Lung microvascular endothelial cell (primary cell): ENCODE measurements around the gene FLOT2. TPM values are rescaled to one million over a fixed set of nuclear protein-coding genes. Genes with fewer than 3 reads are reported as not detected.
"Not testable (repeated sequence)": the region's sequence is repeated elsewhere in the genome, so short reads cannot be mapped to it uniquely, and the experiment has no call there.

Source experiments
- DNase-seq, 2 donors: peaks; one replicate each; pipeline versions ENCODE4 v3.0.0 to v3.0.0-alpha.2; 2010; ENCODE audit warnings: low read depth in 2 of 2
- total RNA-seq: library from RNA; depleted of rRNA; stranded (reverse); fragments of >200 nt; gene quantifications from 2 replicates; pipeline ENCODE4 v1.2.1, GENCODE V29; 2014

FLOT2 gene
- total RNA-seq, 1 donor from 2014 or later: 93.7 TPM

DNA sequence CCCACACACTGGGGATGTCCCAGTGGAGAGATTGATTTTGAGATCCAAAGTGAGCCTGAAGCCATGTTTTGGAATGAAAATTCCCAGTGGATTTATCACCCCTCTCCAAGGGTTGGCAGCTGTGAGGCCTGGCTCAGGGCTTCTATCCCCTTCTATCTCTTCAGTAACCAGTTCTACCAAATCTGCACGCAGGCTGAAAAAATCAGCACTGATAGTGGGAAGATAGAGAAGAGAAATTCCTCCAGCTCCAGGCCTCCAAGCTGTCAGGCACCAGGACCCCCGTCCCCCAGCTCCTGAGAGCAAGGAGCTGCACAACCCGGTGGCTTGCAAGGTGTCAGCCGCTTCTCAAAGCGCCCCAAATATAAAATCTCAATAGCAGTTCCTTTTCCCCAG lies 1.0 kb downstream of the FLOT2 start:
- DNase-seq: no peak

DNA sequence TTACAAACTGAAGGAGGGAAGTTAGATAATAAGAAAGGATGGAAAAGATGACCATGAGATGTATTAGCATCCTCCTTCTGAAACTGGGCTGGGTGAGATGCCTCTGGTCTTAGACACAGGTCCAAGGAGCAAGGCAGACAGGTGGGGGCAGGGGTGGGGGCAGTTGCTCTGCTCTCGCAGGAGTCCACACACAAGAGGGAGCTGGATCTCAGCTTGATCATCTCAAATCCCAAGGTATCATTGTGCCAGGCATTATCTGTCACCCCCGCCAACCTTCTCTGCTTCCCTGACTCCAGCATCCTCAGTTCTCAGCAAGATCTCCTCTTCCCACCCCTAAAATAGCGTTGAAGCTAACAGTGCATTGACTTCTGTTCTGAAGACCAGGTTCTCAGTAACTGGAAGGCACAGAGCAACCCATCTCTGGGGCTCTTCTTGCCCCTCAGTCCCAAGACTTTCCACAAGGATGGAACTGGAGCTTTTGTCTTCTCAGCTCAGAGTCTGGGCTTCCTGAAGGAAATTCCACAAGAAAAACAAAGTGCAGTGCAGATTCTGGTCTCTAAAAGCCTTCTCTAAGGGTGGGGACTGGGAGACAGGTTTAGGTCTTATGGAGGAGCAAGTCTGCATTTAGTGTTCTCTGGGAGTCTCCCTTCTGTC lies 1.6 kb downstream of the FLOT2 start:
- DNase-seq: no peak

DNA sequence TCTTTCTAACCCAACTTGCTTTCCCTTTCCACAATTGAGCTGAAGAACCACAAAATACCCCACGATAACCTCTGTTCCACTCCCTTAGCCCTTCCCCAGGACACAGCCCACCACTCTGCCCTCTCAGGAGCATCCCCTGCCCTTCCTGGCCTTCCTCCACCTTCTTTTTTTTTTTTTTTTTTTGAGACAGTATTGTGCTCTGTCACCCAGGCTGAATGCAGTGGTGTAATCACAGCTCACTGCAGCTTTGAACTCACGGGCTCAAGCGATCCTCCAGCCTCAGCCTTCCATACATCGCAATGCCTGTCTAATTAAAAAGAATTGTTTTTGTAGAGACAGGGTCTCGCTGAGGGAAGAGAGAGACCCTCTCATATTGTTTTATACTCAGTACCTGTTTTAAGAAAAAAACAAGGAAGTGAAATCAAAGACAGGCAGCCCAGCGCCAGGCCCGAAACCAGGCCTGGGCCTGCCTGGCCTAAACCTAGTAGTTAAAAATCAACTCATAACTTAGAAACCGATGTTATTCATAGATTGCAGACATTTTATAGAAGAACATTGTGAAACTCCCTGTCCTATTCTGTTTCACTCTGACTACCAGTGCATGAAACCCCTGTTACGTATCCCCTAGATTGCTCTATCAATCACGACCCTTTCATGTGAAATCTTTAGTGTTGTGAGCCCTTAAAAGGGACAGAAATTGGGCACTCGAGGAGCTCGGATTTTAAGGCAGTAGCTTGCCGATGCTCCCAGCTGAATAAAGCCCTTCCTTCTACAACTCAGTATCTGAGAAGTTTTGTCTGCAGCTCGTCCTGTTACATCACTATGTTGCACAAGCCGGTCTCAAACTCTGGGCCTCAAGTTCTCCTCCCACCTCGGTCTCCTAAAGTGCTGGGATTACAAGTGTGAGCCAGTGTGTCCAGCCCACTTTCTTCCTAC lies 4.0 kb downstream of the FLOT2 start:
- peak in 1 of 2 donors; percentile 44 for DNase-seq

DNA sequence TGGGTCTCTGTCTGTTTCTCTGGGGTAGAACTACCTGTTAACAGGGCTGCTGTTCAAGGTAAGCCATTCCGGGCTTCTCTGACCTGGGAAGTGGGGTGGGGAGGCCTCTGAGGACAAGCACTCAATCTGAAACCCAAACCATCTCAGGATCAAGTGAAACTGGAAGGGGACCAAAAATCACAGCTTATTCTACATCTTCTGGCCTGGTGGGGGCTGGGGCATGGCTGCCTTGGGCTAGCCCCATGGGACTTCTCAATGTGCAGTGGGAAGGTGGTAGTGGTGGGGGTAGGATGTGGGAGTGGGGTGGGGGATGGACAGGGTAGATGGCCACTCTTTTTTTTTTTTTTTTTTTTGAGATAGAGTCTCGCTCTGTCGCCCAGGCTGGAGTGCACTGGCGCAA lies 5.5 kb downstream of the FLOT2 start:
- no peak for DNase-seq

DNA sequence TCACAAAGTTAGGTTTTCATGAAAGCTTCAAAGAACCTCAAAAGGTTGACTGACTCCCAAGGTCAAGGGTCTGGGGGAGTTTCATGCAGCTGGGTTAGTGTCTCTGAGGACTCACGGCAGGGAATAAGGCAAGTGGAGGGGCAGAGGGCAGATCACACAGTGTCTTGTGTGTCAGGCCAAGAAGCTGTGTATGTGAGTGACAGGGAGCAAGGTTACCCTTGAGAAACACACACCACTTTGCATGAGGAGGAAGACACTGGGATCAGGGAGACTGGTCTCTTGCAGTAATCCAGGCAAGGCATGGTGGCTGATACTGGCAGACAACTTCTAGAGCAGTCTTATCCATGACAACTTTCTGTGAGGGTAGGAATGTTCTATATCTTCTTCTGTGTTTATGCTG lies 6.3 kb downstream of the FLOT2 start:
- no peak for DNase-seq

DNA sequence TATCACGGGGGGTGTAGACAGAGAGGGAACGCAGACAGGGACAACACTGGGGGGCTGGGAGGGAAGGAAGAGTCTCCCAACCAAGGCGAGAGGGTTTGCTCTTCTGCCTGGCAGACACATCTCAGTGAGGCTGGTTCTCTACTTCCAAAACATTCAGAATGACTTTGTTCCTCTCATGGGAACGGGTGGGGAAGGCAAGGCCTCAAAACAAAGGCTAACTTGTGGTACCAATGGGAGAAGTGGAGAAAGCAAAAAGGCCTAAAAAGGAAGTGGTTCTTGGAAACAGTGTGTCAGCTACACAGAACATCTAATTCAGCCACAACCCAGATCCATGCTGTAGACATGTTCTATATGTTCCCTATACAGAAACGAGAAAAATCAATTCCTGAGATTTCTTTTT lies 7.5 kb downstream of the FLOT2 start:
- DNase-seq: peak in 1 of 2 donors; percentile 48

DNA sequence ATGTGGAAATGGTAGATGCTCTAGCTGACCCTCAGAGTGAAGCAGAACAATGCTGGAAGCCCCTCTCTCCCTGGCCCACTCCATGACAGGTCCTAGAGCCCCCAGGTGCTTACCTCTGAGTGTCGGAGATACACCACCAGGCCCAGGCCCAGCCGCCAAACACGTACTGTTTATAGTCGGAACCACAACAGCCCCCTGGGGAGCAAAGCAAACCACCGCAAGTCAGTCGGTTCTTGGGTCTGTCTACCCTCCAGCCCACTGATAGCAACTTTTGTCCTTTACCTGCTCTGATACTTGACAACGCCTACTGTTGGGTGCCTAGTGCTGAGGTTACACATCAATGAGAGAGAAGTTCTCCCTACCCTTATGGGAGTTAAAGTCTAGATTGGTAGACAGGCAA lies 8.7 kb downstream of the FLOT2 start:
- DNase-seq: no peak

DNA sequence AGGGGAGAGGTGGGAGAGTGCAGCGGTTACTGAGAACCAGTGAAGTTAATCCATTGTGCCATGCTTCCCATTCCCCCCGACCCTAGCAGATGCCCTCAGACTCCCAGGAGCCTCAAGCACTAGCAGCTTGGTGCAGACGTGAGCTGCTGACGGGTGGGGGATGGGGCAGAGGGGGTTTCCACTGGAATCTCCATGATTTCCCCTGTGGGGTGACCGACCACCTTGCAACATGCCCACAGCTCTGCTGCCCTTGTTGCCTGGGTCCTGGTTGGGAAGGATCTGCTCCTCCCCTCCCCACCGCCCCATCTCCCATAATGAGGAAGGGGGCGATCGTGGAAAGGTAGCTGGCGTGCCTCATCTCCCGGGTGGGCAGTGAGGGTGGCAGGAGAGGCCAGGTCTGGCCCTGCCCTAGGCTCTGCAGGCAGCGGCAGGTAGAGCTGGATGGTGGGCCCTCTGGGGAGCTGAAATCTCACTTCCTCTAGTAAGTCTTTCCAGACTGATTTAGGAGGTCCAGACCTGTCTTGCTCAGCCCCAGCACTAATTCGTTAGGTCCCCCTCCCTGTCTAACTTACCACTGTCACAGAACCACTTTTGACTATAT lies 9.6 kb downstream of the FLOT2 start:
- DNase-seq: no peak

DNA sequence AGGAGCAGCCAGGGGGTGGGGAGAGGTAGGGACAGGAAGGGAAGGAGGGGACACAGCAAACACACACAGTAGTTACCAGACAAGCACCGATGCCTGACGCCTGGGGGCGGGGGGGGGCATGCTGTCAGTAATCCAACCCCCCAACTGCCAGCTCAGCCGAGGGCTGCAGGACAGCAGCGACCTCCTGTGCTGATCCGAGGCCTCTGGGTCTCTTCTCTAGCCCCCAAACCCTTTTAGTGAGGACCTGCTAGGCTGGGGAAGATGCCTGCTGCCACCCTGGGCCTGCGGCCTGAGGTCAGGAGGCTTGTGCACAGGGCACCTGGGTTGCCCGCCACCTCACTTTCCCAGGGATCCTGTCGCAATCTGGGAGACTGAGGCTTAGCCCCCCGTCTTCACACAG lies 11.6 kb downstream of the FLOT2 start:
- DNase-seq: no peak

DNA sequence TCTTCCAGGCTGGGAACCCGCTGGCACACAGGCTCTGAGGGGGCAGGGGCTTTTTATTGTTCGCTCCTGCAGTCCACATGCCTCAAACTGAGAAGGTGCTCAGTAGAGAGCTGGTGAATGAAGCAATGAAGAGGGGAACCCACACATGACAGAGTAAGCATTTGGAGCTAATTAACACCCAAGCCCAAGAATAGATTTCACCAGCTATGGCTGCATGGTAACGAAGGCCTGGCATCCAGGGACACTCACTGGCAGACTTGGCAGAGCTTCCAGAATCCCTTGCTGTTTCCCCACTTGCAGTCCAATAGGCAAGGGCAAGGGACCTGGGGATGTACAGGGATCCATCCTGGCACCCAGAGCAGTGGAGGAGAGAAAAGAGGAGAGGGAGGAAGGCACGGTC lies 12.2 kb downstream of the FLOT2 start:
- DNase-seq: no peak

DNA sequence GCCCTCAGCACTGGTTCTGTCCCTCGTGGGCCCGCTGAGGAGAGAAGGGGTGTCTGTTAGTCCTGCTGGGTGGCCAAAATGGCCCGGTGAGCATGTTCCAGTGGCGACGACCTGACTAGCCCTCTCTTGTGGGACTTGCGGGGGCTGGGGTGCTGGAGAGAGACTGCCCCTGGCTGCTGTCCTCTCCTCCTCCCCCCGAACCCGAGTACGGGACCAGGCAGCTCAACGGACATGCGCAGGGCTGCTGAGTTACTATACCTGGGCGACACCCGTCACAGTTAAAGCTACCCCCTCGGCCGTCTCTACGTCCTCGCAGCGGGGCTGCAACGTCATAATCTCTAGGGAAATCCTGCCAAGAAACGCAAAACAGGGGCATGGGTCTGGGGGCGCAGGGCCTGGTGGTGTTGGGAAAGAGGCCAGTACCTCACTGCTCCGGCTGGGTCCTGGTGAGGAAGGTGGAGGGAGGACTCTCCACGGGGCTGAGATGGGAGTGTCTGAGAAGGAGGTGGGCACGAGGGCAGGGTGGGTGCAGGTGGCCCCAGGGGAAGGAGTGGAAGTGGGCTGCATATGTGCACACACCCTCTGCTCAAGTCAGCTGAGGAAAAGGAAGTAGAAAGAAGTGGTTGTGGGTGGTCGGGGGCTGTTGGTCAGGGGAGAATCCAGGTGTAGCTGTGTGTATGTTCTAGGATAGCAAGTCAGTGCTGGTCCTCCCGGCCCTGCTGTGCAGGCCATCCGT lies 13.4 kb downstream of the FLOT2 start:
- no peak for DNase-seq

DNA sequence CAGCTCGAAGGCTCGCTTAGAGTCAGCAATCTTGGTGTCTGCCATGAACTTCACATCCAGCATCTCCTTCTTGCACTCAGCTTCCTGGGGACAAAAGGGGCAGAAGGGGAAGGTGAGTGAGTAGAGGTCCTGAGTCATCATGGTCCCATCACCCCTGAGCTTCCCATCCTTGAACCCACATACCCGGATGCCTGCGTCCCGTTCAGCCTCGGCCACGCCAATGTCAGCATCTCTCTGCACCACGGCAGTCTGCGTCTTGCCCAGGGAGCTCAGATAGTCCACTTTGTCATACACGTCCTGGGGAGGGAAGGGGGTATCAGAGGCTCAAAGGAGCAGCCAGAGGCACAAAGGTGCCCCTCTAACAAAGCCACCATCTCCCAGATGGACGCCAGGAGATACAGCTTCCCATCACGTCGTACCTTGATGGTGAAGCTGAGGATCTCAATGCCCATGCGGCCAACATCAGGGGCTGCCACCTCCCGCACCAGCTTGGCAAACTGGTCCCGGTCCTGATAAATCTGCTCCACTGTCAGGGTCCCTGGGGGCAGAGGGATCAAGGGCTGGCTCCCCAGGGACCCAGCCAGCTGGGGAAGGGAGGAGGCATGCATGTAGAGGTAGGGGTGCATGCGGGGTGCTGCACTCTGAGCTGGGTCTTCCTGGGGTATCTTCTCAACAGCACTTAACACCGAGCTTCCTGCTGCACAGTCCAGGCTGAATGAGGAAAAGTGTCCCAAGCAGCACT lies 15.2 kb downstream of the FLOT2 start:
- no peak for DNase-seq

DNA sequence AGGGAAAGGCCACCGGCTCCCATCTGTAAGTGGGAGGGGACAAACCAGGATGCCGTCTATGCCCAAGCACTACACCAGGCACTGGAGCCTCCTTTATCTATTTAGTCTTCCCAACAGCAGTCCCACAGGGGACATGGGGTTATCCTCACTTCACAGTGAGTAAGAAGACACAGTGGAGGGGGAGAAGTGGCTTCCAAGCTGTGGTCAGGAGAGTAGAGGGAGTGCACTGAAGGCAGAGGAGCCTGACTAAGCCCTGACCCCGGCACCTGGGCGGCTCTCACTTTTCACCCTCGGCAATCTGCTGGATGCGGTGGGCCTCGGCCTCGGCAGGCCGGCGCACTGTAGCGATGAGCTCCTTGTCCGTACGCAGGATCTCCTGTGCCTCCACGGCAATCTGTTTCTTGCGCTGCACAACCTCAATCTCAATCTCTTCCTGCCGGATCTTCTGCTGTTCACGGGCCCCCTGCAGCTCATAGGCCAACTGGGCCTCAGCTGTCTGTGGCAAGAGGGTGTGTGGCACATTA lies 15.9 kb downstream of the FLOT2 start:
- DNase-seq: no peak

DNA sequence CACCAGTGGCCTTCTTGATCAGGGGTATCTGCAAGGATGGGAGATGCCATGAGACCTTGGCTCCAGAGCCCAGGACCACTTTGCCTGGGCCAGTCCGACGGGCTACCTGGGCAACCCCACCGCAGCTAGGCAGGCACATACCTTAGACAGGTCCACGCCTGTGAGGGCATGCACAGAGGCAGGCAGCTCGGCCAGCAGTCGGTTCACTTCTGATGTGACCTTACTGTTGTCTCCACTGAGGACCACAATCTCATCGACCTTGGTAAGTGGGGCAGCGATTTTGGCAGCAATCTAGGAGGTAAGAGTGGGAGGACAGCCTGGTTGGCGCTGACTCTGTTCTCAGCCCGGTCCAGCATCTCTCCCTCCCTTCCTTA lies 17.0 kb downstream of the FLOT2 start:
- no peak for DNase-seq

DNA sequence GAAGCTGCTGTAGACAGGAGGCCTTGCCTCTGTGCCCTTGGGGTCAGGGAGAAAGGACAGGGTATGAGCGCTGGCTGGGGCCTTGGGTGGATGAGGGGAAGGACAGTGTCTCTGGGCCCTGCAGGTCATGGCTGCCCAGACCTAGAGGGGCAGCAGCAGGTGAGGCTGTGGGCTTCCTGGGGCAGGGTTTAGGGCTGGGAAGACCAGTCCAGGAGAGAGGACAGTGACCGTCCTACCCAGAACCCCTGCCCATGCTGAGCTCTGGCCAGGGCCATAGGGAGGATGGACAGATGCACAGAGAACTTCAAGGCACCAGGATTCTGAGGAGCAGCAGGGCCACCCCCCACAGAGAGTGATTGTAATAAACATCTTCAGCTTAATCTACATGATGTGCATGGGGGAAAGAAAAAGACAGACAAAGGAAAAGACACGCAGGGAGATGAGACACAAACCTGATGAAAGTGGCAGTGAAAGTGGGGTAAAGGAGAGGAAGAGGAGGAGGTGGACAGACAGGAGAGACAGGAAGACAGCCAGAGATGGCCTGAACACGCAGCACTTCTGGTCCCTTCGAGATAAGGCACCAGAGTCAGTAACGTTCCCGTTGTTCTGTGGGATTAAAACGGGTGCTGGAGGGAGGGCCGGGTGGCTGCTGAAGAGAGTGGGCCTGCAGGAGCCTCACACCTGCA lies 17.5 kb downstream of the FLOT2 start:
- DNase-seq: no peak

DNA sequence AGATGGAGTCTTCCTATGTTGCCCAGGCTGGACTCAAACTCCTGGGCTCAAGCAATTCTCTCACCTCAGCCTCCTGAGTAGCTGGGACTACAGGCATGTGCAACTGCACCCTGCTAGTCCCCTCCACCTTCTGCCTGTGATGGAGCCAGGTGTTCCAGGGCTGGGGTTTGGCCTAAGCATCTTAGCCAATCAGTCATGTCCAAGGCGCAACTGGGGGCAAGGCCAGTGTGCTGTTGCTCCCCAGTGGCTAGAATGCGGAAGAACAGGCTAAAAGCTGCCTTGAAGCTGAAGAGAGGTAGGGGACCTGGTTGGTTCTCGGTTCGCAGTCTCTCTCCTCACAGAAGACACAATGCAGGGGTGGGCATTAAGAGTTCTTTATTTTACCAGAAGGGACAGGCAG lies 18.6 kb downstream of the FLOT2 start:
- peak; percentile 39 to 46 for DNase-seq

DNA sequence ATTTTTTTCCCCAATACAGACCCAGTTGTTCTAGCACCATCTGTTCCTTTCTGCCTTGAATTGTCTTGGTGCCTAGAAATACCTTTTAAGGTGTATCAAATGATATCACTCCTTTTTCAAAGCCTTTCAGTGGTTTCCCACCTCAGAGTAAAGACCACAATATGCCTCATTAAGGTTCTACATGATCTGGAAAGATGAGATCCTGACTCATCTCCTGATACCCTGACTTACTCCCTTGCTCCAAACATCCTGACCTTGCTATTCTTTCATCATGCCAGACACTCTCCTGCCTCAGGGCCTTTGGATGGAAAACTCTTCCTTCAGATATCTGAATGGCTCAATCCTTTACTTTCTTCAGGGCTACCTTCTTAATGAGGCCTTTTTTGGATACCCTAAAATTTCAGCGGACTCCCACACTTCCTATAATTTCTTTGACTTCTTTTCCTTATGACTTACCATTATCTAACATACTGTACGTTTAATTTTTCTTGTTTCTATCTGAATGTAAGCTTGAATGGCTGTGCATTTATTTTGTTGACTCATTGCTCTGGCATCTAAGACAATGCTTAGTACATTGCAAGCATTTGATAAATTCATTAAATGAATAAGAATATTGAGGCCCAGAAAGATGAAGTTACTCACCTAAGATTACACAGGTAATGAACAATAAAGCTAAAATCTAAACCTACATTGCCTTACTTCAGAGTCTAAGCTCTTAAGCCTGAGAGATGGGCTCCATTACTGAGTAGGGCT lies 19.2 kb downstream of the FLOT2 start:
- no peak for DNase-seq

DNA sequence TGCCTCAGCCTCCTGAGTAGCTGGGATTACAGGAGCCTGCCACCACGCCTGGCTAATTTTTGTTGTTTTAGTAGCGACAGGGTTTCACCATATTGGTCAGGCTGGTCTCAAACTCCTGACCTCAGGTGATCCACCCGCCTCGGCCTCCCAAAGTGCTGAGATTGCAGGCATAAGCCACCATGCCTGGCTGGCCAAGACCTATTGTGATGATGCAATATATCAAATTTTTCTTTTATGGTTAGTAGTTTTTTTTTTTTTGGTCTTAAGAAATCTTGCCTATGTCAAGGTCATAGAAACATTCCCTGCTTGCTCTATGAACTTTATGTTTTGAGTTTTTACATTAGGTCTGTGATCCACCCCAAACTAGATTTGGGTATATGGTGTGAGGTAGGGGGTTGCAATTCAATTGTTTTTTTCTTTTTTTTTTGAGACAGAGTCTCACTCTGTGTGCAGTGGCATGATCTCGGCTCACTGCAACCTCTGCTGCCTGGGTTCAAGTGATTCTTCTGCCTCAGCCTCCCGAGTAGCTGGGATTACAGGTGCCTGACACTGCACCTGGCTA lies 20.3 kb downstream of the FLOT2 start:
- not testable (repeated sequence) for DNase-seq

DNA sequence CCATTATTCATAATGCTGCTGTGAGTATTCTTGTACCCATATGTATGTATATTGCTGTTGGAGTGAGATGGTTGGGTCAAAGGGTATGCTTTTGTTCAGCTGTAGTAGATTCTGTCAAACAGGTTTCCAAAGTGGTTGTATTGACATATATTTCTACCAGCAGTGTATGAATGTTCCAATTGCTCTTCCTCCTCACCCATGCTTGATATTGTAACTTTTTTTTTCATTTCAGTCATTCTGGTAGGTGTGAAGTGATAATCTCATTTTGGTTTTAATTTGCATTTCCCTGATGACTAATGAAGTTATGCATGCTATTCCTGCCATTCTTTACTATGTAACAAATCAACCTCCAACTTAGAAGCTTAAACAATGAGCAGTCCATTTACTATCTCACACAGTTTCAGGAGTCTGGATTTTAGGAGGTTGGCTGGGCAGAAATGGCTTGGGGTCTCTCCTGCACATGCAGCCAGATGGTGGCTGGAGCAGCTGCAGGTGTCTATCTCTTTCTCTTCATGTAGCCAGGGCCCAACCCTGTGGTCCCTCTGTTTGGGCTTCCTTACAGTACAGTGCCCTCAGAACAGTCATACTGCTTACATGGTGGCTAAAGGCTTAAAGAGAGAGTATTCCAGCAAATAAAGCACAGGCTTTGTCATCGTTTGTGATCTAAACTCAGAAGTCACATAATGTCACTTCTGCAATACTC lies 21.5 kb downstream of the FLOT2 start:
- DNase-seq: no peak
